ENCODE results near the gene MTR.

GRCh38 chr1:236869911-236870310 lies 74.8 kb downstream of the MTR start:
- TF ChIP-seq CTCF (IDR thresholded peaks at IDR 0.05) (no peak), POLR2A (IDR thresholded peaks at IDR 0.05) (no peak)

Data from heart left ventricle (tissue), 13 donors.